GM21367 (cell line): ENCODE data around the gene SNAP91.
"Not testable (repeated sequence)": the region's sequence is repeated elsewhere in the genome, so short reads cannot be mapped to it uniquely, and the experiment has no call there.

Experiments used
- ATAC-seq: cut with Tn5 transposase; IDR thresholded peaks from one replicate; pipeline ENCODE4 v1.9.1; 2021; ENCODE audit not compliant: unreplicated experiment

The SNAP91 gene, protein sequence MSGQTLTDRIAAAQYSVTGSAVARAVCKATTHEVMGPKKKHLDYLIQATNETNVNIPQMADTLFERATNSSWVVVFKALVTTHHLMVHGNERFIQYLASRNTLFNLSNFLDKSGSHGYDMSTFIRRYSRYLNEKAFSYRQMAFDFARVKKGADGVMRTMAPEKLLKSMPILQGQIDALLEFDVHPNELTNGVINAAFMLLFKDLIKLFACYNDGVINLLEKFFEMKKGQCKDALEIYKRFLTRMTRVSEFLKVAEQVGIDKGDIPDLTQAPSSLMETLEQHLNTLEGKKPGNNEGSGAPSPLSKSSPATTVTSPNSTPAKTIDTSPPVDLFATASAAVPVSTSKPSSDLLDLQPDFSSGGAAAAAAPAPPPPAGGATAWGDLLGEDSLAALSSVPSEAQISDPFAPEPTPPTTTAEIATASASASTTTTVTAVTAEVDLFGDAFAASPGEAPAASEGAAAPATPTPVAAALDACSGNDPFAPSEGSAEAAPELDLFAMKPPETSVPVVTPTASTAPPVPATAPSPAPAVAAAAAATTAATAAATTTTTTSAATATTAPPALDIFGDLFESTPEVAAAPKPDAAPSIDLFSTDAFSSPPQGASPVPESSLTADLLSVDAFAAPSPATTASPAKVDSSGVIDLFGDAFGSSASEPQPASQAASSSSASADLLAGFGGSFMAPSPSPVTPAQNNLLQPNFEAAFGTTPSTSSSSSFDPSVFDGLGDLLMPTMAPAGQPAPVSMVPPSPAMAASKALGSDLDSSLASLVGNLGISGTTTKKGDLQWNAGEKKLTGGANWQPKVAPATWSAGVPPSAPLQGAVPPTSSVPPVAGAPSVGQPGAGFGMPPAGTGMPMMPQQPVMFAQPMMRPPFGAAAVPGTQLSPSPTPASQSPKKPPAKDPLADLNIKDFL

DNA sequence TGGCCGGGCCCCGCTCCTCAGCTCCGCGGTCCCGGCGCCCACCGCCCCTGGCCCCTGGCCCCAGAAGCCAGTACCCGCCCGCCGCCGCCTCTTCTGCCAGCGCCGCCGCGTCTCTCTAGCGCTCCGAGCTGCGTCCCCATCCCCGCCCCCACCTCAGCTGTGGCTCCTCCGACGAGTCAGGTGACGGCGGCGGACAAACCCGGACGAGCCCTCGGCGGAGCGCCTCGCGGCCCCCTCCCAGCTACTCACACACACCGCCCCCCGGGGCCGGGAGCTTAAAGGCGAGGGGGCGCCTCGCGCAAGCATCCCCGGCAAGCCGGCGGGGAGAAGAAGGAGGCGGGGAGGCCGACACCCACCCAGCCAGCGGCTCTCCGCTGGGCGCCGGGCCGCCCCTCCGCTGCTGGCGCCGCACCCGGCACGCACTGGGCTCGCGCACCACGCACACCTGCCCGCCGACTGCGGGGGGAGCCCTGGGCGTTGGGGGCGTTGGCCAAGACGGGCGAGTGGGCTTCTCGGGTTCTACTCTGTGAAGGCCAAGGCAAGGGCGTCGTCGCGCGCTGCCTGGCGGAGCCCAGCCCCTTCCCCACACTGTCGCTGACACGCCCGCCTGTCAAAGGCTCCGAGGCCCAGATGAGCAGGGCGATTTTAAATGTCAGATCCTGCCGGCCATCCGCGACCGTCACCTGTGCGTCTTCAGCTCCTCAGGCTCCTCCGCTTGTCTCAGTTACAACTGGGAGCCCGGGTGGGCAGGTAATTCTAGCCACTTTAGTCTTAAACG is at the start of gene SNAP91:
SNAP91 (minus strand) TSS at position 132 of the 778 bp plus-strand sequence. CDS start 1,174 bp downstream, outside the sequence.
- no peak for ATAC-seq

DNA sequence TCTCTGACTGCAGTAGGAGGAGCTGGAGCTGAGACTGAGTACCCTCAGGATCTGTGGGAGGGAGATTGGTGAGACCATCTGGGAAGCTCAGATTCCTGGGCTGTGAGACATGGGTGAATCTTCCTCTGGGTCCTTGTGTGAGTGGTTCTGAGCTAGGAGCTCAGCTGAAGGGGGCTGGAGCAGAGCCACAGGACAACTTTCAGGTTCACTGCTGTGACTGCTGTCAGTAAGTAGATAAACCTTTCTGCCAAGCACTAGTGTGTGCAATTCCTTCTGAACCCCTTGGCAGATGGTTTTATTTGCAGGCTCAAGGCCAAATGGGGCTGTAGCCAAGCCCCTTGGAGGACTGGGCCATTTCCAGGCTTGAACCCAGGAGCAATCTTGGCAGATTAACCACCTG is 49.6 kb upstream of the SNAP91 start:
- no peak for ATAC-seq

DNA sequence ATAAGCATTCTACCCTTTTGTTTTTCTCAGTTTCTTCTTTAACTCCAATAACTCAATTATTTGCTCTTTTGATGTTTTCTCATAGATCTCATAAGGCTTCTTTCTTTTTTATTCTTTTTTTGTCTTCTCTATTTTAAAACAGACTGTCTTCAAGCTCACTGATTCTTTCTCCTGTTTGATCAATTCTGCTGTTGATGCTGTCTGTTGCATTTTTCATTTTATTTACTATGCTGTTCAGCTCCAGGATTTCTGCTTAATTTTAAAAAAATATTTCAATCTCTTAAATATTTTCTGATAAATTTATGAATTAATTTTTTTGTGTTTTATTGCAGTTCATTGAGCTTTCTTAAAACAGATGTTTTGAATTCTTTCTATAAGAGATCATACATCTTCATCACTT is 48.1 kb upstream of the SNAP91 start:
- ATAC-seq, result no peak

DNA sequence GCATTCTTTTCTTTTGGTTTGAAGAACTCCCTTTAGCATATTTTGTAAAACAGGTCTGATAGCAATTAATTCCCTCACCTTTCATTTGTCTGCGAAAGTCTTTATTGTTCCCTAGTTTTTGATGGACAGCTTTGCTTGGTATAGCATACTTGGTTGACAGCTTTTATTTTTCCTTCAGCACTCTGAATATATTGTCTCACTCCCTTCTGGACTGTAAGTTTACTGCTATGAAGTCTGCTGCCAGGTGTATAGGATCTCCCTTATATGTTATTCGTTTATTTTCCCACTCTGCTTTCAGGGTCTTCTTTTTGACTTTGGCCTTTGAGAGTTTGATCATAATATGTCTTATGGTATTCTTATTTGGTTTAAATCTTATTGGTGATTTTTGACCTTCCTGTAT is 47.7 kb upstream of the SNAP91 start:
- ATAC-seq, result no peak

DNA sequence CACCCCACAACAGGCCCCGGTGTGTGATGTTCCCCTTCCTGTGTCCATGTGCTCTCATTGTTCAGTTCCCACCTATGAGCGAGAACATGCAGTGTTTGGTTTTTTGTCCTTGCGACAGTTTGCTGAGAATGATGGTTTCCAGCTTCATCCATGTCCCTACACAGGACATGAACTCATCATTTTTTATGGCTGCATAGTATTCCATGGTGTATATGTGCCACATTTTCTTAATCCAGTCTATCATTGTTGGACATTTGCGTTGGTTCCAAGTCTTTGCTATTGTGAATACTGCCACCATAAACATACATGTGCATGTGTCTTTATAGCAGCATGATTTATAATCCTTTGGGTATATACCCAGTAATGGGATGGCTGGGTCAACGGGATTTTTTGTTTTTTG is 43.5 kb upstream of the SNAP91 start:
- ATAC-seq, result not testable (repeated sequence)

DNA sequence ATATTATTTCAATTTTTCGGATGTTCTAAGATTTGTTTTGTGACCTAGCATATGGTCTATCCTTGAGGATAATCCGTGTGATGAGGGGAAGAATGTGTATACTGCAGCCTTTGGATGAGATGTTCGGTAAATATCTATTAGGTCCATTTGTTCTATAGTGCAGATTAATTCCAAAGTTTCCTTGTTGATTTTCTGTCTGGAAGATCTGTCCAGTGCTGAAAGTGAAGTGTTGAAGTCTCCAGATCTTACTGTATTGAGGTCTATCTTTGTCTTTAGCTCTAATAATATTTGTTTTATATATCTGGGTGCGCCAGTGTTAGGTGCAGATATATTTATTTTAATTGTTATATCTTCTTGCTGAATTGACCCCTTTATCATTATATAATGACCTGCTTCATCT is 32.2 kb upstream of the SNAP91 start:
- ATAC-seq, result no peak

DNA sequence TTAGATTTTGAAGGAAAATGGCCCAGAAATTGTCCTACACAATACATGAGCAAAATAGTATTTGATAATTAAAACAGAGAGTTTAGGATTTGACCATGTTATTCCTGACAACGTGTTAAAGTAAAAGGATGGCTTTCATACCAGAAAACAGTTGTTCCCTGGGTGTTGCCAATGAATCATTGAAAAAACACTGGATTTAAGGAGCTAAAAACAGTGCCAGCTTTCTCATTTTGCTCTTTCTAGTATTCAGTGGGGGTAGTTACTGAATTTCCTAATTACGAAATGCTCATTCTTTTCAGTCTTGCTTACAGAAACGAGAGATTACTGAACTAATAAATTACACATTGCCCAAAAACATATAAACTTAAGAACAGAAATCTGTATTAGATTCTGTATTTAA is 26.6 kb upstream of the SNAP91 start:
- no peak for ATAC-seq

DNA sequence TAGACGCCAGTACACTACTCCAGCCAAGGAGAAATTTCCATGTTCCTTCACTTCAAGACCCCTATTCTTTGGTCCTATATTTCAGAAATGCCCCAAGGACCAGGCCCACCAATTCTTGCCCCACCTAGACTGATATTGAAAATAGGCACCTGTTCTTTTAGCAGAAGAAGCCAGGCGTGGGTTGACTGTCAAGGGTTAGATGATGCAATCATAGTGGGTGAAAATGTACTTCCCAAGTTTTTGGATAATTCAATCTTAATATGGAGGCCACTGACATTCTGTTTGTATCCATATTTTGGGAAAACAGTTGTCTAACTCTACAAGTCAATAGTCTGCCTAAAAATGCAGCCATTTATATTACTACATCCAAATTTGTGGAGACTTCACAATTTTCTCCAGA is 21.0 kb upstream of the SNAP91 start:
- ATAC-seq, result no peak

DNA sequence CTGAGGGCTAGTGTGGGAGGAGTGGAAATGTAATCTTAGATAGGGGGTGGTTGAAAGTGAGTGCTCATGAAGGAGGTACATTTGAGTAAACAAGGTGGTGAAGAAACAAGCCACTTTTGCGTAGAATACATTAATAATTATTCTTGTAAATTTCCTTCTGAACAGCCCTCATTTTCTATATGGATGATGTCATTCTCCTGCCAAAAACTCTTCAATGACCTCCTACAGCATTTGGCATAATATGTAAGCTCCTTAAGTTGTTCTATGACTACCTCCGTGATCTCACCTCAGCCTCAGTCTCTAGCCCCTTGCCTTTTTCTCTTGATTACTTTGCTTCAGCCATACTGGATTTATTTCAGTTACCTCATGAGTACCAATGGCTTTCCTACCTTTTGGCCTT is 14.0 kb upstream of the SNAP91 start:
- no peak for ATAC-seq

DNA sequence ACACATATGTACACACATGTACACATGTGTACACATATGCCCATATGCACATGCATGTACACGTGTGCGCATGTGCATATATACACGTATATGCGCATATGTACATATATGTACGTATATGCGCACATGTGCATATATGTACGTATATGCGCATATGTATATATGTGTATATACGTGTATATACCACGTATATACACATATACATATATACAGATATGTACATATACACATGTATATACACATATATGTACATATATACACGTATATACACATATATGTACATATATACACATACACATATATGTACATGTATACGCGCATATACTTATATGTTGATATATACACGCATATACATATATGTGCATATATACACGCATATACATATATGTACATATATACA is 8.9 kb upstream of the SNAP91 start:
- ATAC-seq, result no peak

DNA sequence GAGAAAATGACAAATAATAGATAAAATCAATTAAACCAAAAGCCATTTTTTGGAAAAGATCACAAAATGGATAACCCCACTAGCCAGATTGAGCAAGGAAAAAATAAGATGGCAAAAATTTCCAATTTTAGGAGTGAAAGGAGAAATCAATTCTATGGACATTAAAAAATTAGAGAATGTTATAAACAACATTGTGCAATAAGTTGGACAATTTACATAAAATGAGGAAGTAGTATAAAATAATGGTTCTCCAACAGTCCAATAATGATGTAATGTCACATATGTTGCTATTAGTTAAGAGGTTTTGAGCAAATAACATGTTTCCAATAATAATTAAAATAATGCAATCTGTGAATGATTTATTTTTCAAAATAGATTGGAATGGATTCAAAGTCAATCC is 3.1 kb upstream of the SNAP91 start:
- ATAC-seq, result no peak

DNA sequence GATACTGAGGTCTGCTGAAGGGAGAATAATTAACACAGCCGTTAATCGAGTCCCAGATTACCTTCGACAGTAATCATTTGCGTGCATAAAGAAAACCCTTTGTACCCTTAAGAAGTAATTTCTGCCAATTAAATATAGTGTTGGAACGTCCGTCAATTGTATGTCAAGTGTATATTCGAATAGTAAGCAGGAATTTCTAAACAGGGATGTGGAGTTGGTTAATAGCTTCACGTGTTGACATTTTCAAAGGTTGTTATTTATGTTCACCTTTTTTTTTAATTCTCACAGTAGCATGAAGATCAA is 798 bp upstream of the SNAP91 start:
- no peak for ATAC-seq

DNA sequence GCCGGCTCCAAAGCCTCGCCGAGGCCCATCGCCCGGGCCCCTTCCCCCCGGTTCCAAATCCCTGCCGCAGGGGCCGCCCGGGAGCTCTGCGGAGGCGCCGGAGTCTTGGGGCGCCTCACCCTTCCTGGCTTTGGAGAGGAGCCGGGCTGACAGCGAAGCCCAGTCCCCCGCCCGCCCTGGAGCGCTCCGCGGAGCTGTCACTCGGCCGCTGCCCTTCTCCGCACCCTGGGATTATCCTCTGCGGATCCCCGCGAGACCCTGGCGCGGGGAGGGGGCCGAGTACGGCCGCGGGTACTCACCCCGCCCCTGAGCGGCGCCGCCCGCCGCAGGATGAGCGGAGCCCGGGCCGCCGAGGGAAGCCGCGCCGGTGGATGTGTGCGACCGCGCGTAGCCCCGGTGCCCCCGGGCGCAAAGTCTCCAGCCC is 343 bp downstream of the SNAP91 start:
- no peak for ATAC-seq

DNA sequence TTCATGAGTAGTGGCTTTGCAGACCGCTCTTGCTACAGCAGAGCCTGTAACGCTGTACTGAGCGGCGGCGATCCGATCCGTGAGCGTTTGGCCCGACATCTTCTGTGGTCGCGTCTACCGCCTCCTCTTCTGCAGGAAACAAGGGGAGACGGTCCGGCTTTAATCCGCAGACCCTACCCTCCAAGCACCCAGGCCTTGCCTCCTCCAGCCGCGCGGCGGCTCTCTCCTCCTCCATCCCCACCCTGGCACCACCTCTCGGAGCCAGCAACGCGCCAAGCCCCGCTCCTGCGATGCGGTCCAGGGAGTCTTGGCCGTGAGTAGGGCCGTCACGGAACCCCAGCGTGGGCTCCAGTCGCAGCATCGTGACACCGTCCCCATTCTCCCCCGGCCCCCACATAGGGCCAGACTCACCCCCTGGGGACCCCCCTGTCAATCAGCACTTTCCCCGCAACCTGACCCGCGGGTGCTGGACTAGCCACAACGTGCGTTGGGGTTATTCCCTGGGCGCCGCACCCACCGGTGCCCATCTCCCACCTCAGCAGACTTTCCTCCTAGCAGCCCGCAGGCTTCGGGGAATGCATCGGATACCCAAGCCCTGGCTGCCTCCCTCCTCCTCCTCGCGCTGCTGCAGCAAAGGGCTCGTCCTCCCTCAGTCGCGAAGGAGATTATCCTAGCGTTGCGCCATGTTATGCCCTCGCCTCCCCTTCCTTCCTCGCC is 914 bp downstream of the SNAP91 start:
- ATAC-seq, result no peak

DNA sequence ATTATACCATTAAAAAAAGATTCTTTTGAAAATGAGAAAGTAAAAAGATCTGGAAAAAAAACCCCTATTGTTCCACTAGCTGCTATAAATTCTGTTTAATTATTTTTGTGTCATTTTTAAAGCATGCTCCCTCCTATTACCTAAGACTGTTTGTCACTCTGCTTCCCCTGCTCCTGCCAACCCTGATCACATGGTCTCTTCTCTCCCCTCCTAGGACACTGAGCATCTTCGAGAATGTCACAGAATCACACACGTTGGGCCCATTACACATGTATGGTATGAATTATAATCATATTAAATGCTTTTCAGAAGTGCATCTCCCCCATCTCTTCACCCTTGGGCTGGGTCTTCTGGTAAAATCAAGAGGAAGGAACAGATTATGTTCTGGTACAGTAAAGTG is 6.2 kb downstream of the SNAP91 start:
- ATAC-seq, result no peak

DNA sequence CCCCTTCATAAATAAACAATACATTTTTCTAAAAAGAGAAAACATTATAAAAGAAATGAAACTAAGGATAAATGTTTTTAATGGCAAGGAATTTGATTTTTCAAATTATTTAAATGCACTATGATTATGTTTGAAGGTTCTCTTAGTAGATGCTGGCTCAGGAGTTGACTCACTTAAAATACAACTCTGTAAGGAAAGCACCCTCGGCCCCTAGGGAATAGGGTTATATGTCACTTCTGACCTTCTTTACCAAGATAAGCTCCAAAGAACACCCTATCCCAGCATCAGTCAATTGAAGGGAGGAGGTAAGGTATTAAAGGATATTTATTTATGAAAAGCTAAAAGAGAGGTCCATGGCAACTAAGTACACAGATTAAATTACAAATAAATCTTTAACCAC is 6.8 kb downstream of the SNAP91 start:
- no peak for ATAC-seq

DNA sequence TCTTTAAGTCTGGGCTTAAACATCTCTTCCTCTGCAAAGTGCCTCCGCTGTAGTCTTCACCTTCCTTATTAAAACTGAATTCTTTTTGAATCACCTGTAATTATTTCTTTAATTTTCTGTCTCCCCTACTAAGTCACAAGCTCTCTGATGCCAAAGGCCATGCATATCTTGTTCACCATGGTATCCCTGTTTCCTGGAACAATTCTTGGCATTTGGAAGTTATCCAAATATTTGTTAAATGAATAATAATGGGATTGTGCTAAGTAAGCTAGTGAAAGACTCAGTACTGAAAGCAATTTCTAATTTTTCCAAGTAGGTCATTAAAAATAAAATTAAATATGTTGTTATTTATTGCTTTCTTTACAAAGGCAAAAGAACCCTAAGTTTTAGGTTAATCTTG is 12.2 kb downstream of the SNAP91 start:
- ATAC-seq, result no peak

DNA sequence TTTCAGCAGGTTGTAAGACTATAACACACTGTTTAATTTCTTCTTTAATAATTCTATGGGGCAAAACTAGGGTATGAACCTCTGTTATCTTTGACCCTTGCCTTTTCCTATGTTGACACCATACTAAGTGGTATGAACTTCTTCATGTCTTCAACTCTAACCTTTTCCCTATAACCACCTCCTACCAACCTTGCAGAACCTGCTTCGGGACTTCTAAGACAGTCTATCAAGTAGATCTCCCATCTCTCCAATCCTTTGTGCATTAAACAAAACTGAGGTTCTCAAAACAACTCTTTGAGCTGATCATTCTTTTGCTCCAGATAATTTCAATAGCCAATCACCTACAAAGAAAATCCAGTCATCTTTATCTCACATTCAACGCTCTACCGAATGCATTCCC is 23.4 kb downstream of the SNAP91 start:
- ATAC-seq, result no peak

DNA sequence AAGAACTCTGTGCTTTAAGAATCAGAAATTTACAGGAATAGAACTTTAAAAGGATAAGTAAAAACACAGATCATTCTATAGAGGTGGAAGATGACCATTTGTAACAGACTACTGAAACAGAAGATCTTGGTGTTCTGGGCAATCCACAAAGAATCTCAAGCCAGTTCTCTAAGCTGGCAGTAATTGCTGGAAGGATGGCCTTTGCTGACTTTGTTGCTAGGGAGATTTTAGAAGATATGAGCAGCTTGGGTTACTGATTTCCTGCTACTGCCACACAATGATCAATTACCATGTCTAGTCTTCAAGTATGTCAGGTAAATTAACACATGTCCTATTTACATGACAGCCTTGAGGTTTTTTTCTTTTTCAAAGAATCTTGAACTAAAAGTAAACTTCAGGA is 31.1 kb downstream of the SNAP91 start:
- ATAC-seq, result no peak

DNA sequence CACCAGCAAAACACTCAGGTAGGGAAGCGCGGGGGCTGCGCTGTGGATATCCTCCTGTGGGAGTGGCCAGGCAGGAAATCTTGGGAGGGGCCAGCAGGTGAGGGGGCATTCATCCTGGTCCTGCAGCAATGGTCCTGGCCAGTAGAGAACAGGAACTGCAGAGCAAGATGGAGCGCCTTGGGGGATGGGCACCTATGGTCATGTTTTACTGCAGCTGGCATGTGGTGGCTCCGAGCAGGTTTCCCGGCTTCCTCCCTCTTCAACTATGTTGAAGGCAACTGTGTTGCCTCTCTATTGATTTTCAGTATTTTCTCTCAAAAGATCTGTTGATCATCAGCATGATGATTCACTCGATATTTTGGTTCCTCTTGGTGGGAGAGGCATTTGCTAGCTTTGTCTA is 70.9 kb downstream of the SNAP91 start:
- no peak for ATAC-seq

DNA sequence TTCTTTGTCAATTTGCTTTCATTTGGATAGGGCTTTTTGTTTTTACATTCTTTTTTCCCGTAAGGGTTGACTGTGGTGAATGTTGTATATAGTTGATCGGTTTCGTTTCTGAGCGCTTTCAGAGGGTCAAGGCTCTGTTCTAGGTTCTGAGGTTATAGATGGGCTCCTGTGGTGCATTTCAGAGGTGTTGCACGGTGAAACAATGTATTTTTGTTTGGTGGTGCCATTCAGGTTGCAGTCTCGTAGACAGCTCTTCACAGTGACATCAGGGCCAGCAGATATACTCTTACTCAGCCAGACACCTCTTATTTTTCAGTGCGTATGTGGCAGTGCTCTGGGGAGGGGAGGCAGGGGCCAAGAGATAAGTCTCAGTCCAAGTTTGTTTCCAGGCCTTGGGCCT is 72.1 kb downstream of the SNAP91 start:
- no peak for ATAC-seq
